Psoas muscle (tissue), 8 donors: Measurements from ENCODE around the gene TMPRSS3. TPM values are rescaled to one million over a fixed set of nuclear protein-coding genes. Genes with fewer than 3 reads are reported as not detected.

Source experiments
- ATAC-seq, 4 donors: fragments of 200-7000 bp; cut with Tn5 transposase; one replicate each; pipeline ENCODE4 v1.9.1; 2020; ENCODE audit warnings: moderate library complexity in 3 of 4, mild to moderate bottlenecking in 2 of 4
- DNase-seq, 2 donors: peaks; one replicate each; pipeline ENCODE4 v3.0.0-alpha.2; 2020
- H3K27ac ChIP-seq: fragments of 200-600 bp; one replicate; pipeline ENCODE4 v1.8.0; 2022
- H3K27me3 ChIP-seq, 3 donors: fragments of 200-600 bp in 1 of 3; one replicate each; pipeline versions ENCODE4 v1.6.1 to v1.8.0; 2013 to 2022; ENCODE audit warnings: low read length in 2 of 3, mild to moderate bottlenecking in 2 of 3, moderate library complexity in 1 of 3; ENCODE audit not compliant: insufficient read depth in 3 of 3
- H3K36me3 ChIP-seq, 2 donors: fragments of 200-600 bp in 1 of 2; one replicate each; pipeline versions ENCODE4 v1.6.1 to v1.8.0; 2013 to 2022; ENCODE audit warnings: low read depth in 1 of 2, mild to moderate bottlenecking in 1 of 2, moderate library complexity in 1 of 2; ENCODE audit not compliant: insufficient read depth in 1 of 2
- H3K4me1 ChIP-seq: fragments of 200-600 bp; one replicate; pipeline ENCODE4 v1.8.0; 2022
- H3K4me3 ChIP-seq: fragments of 200-600 bp; one replicate; pipeline ENCODE4 v1.8.0; 2022; ENCODE audit warnings: mild to moderate bottlenecking
- H3K9me3 ChIP-seq: fragments of 200-600 bp; one replicate; pipeline ENCODE4 v1.8.0; 2022
- WGBS, 3 donors: extraction: QIAGEN DNeasy Blood & Tissue Kit; methylation state at CpG; one replicate each; pipeline versions ENCODE4 v1.1.6 to v1.1.7; 2013; 5-methylcytosine and 5-hydroxymethylcytosine counted together
- intact Hi-C, 2 donors: fragments of 100-400 bp; cut with DNase I; formaldehyde crosslinking; loops; one replicate each; pipeline versions ENCODE4 v1.11.0 to v1.14.2; 2022
- polyA plus RNA-seq, 3 donors: library from polyadenylated mRNA; stranded (reverse); fragments of 200-250 nt; gene quantifications; one replicate each; pipeline ENCODE4 v1.2.3, GENCODE V29; 2013
- total RNA-seq, 4 donors: library from RNA; stranded (reverse); fragmentation: NEBNext Ultra II Directional in 2 of 4; extraction: Animal tissue kit (Norgen Biotek cat#: 25700) in 2 of 4; gene quantifications; one replicate each; pipeline versions ENCODE4 v1.2.1 to v1.2.4, GENCODE V29; 2021 to 2023
- TF ChIP-seq, protein P1 (sequence below): fragments of 200-600 bp; IDR thresholded peaks from one replicate; pipeline ENCODE4 v1.8.0; 2022; ENCODE audit warnings: antibody characterized with exemption
- donor health status: healthy with polysubstance abuse.
- donor health status: DM: no; HTN: no; CAD: no; lungs with moderate emphysema.
- donor health status: Bipolar disorder and iron deficiency.
- donor health status: healthy.
- donor health status: DM: yes; HTN: yes; CAD: no.
- donor health status: DM: no; HTN: no; CAD: no.
- donor health status: DM: no; HTN: no; CAD: no.
- donor health status: DM: yes; HTN: yes; CAD: no.

Gene TMPRSS3
- total and polyA plus RNA-seq, 7 donors, result 0.25 TPM; not detected in 6

DNA sequence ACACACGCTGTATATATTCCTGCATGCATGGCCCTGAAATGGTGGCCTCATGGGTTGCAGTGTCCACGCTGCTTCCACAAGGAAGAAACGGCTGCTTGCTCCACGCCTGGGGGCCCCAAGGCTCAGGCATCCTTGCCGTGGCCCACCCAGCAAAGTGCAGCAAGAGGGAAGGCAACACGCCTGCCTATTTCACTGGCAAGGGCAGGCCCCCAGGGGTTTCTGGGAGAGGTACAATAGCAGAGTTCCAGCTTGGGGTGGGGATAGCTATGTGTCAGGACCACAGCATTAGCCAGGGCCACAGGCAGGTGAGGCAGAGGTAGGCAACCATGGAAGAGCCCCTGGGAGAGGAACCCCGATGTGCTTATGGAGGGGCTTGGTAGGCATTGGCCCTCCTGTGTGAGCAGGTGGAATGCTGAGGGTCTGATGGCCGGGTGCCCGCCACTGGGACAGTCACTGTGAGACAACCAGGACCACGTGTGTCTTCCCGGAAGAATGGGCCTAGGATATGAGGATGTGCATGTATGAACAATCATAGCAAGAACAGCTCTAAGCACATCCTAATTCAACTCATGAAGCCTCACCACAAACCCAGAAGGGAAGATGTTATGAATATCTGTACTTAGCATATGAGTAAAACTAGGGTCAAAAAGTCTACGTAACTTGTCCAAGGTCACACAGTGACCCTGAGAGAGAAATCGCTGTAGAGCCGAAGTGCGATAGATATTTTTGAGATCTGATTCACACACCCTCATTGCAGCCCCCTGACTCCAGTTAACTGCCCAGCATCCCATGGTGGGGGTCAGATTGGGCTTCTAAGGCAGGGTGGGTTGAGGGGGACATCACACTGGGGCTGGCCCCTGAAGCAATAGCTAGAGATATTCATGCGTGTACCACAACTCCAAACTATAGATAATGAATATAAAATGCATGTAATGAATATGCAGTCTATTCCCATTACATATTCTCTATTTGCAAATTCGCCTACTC lies 56.8 kb downstream of the TMPRSS3 start:
- ATAC-seq (no peak), DNase-seq (no peak)
- Histone ChIP-seq H3K27ac (no peak overlapping the region), H3K4me1 (no peaks in the 10 kb centered on the region), H3K9me3 (no peaks in the 10 kb centered on the region), H3K36me3 (no peaks in the 10 kb centered on the region), H3K27me3 (peaks cover 0 to 32% (median 0%) of the 10 kb centered on the region in 3 donors), H3K4me3 (no peak overlapping the region)
- intact Hi-C loops, result no loop called here
- 93 to 95% (median 94%) methylated on average over 17 of the region's 17 CpGs for WGBS, 3 donors
- TF ChIP-seq, protein P1, sequence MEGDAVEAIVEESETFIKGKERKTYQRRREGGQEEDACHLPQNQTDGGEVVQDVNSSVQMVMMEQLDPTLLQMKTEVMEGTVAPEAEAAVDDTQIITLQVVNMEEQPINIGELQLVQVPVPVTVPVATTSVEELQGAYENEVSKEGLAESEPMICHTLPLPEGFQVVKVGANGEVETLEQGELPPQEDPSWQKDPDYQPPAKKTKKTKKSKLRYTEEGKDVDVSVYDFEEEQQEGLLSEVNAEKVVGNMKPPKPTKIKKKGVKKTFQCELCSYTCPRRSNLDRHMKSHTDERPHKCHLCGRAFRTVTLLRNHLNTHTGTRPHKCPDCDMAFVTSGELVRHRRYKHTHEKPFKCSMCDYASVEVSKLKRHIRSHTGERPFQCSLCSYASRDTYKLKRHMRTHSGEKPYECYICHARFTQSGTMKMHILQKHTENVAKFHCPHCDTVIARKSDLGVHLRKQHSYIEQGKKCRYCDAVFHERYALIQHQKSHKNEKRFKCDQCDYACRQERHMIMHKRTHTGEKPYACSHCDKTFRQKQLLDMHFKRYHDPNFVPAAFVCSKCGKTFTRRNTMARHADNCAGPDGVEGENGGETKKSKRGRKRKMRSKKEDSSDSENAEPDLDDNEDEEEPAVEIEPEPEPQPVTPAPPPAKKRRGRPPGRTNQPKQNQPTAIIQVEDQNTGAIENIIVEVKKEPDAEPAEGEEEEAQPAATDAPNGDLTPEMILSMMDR, result no peak

DNA sequence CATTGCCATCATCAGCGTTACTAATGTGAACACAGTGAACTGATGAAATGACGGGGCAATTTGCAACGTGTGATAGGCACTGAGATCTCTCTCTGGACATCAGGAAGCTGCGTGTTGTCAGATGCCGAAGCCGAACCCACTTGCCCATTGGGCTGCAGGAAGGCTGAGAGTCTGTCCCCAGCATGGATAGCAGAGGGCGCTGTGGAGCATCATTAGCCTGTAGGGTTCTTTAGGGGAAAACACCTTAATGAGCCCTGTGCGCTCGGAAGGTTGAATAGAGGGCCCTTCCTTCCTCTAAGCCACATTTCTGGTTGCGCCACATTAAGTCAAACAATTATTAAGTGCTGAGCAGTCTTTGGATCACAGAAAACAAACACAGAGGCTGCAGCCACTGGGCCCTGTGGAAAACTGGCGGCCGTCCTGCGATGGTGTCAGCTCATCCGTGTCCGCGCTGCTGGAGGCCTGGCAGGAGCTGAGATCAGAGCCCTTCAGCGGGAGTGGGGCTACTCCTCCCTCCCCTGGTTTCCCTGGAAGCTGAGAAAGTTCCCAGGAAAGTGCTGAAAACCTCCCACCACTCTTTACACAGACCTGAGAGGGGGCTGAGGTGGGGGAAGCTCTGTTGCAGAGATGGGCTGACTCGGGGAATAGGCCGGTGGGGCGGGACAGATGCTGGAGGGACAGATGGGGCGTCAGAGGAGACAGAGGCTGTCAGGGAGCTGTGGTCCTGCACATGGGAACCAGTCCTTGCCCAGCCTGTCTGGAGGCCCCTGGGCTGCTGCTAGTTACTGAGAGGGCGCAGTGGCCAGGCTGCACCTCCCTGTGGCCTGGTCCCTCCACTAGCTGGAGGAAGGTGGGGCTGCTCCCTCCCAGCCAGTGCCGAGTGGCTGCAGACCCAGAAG lies 57.8 kb downstream of the TMPRSS3 start:
- intact Hi-C loops, result no loop called here
- 31 to 36% (median 32%) methylated on average over 22 to 23 of the region's 23 CpGs for WGBS, 3 donors
- ATAC-seq, result peak; percentile 39 to 79 (median 74)
- Histone ChIP-seq H3K4me3 (no peak overlapping the region), H3K27ac (no peak overlapping the region), H3K4me1 (no peaks in the 10 kb centered on the region), H3K36me3 (no peaks in the 10 kb centered on the region), H3K27me3 (peaks cover 0 to 40% (median 0%) of the 10 kb centered on the region in 3 donors), H3K9me3 (no peaks in the 10 kb centered on the region)
- peak; percentile 60 to 71 for DNase-seq
- TF ChIP-seq, protein P1, result peak; percentile 50

DNA sequence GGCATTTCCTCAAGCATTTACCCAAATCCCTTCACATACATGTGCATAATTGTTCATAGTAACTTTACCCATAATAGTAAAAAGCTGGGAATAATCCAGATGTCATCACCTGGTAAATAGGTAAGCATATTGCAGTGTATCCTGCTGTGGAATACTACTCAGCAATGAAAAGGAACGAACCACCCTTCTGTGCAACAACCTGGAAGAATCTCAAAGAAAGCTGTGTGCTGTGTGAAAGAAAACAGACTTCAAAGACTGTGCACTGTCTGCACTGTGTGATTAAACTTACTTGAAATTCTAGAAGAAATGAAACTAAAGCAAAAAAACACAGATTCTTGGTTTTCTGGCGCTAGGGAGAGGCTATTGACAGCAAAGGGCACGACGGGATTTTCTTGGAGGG lies 58.6 kb downstream of the TMPRSS3 start:
- Histone ChIP-seq H3K27me3 (peaks cover 0 to 48% (median 3%) of the 10 kb centered on the region in 3 donors), H3K36me3 (no peaks in the 10 kb centered on the region), H3K27ac (no peak overlapping the region), H3K4me3 (no peak overlapping the region), H3K4me1 (no peaks in the 10 kb centered on the region), H3K9me3 (no peaks in the 10 kb centered on the region)
- DNase-seq, result no peak
- no peak for ATAC-seq
- 93 to 94% (median 93%) methylated on average over 4 of the region's 4 CpGs for WGBS, 3 donors
- intact Hi-C loops, result no loop called here
- TF ChIP-seq, protein P1, result no peak

DNA sequence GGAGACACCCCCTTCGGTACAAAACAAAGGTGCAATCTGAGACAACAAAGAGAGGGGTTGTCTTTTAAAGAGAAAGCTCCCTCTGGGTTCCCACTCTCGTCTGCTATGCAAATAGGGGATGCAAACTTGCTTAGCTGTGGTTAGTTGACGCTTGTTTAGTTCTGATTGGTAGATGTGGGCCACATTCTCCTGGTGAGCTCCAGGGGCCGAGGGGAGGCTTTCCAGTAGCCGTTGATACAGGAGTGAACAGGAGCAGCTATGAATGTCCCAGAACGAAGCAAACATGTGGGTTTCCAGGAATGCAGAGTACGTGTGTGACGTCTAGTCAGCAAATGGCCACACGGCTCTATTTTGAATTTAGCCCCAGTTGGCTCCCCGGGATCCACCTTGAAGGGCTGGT lies 59.8 kb downstream of the TMPRSS3 start:
- intact Hi-C loops, result no loop called here
- Histone ChIP-seq H3K4me3 (no peak overlapping the region), H3K9me3 (no peaks in the 10 kb centered on the region), H3K4me1 (no peaks in the 10 kb centered on the region), H3K27ac (no peak overlapping the region), H3K27me3 (peaks cover 0 to 50% (median 3%) of the 10 kb centered on the region in 3 donors), H3K36me3 (no peaks in the 10 kb centered on the region)
- ATAC-seq (no peak), DNase-seq (no peak)
- TF ChIP-seq, protein P1, result no peak
- 18 to 30% (median 22%) methylated on average over 10 of the region's 10 CpGs for WGBS, 3 donors
